Measurements from ENCODE around the gene HOXB5.

DNA sequence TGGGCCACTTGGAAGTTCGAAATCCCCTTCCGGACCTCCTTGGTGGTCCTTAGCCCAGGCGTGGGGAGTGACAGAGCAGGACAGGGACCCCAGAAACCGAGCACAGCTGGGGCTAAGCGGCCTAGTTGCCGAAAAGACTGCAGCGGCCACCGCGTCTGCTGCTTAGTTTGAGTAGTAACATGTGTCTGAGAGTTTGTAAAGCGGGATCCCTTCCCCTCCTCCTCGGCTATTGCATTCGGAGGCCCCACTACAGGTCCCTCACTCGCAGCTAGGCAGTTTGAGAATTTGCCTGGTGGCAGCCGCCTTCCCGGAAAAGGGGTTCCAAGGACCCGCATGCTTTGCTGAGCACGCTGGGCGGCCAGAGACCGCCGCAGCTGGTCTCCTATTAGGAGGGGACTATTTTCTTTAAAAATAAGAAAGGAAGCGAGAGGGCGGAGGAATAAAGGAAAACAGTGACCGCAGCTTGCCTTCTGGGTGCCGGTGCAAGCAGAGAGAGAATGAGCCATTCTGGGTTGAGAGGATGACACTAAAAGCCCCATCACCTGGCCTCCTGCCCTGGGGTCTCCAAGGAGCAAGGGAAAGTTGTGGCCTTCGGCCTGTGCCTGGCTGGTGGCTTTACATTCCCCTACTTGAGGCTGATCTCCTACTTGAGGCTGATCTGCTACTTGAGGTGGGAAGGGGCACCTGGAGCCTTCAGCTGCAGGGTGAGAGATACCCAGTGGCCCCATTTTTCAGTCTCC, 1.1 kb upstream of the HOXB5 start:
- TF ChIP-seq POLR2A (IDR thresholded peaks at IDR 0.05) = no peak
- TF ChIP-seq, protein P1, sequence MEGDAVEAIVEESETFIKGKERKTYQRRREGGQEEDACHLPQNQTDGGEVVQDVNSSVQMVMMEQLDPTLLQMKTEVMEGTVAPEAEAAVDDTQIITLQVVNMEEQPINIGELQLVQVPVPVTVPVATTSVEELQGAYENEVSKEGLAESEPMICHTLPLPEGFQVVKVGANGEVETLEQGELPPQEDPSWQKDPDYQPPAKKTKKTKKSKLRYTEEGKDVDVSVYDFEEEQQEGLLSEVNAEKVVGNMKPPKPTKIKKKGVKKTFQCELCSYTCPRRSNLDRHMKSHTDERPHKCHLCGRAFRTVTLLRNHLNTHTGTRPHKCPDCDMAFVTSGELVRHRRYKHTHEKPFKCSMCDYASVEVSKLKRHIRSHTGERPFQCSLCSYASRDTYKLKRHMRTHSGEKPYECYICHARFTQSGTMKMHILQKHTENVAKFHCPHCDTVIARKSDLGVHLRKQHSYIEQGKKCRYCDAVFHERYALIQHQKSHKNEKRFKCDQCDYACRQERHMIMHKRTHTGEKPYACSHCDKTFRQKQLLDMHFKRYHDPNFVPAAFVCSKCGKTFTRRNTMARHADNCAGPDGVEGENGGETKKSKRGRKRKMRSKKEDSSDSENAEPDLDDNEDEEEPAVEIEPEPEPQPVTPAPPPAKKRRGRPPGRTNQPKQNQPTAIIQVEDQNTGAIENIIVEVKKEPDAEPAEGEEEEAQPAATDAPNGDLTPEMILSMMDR (IDR thresholded peaks at IDR 0.05) = no peak
